WERI-Rb-1 (cell line): Measurements from ENCODE around the gene RAE1.
A peak's percentile ranks its signal among the peaks of the same experiment; 100 is the strongest.

Experiments used
- DNase-seq: peaks from one replicate; pipeline ENCODE4 v3.0.0-alpha.2; 2020
- H3K27ac ChIP-seq: fragments of 250-450 bp; sonication (Bioruptor Pico); 2 replicates; pipeline ENCODE4 v1.5.1; 2020; ENCODE audit warnings: mild to moderate bottlenecking, moderate library complexity
- H3K27me3 ChIP-seq: fragments of 250-450 bp; sonication (Bioruptor Pico); 2 replicates; pipeline ENCODE4 v1.5.1; 2021; ENCODE audit warnings: mild to moderate bottlenecking, low read depth, moderate library complexity; ENCODE audit not compliant: insufficient read depth, severe bottlenecking
- H3K36me3 ChIP-seq: fragments of 250-450 bp; sonication (Bioruptor Pico); 2 replicates; pipeline ENCODE4 v1.5.1; 2020; ENCODE audit warnings: mild to moderate bottlenecking, moderate library complexity
- H3K4me3 ChIP-seq: 2 replicates; pipeline ENCODE4 v1.5.1; 2011; ENCODE audit warnings: low read depth, mild to moderate bottlenecking, control low read depth, low read length
- H3K9me3 ChIP-seq: fragments of 250-450 bp; sonication (Bioruptor Pico); 2 replicates; pipeline ENCODE4 v1.5.1; 2021; ENCODE audit warnings: mild to moderate bottlenecking, moderate library complexity; ENCODE audit not compliant: severe bottlenecking
- CTCF ChIP-seq: IDR thresholded peaks from 2 replicates; pipeline ENCODE4 v1.5.1; 2011; ENCODE audit warnings: low read depth, mild to moderate bottlenecking, control low read depth, inconsistent platforms, low read length

Gene RAE1

GRCh38 chr20:57351042-57351783 is at the start of gene RAE1:
TSS of gene RAE1 (plus strand) at chr20:57351255. CDS start at chr20:57354039, 2,784 bp downstream.
- Histone ChIP-seq H3K9me3 (no peaks in the 10 kb centered on the region), H3K36me3 (peaks cover 4% of the 10 kb centered on the region), H3K27me3 (peaks cover 3% of the 10 kb centered on the region), H3K4me3 (peak within 1 kb of the TSS; percentile 95), H3K27ac (peak within 1 kb of the TSS; percentile 98)
- TF ChIP-seq CTCF: no peak
- peak; percentile 92 for DNase-seq

GRCh38 chr20:57306747-57307146 is 44.3 kb upstream of the RAE1 start:
- Histone ChIP-seq H3K36me3 (no peaks in the 10 kb centered on the region), H3K9me3 (no peaks in the 10 kb centered on the region), H3K27ac (no peak overlapping the region), H3K4me3 (no peak overlapping the region), H3K27me3 (peaks cover 57% of the 10 kb centered on the region)
- no peak for DNase-seq
- TF ChIP-seq CTCF: no peak

- H3K36me3 ChIP-seq: no peaks in the 10 kb centered on the region
- H3K4me3 ChIP-seq: no peak overlapping the region
- no peak for TF ChIP-seq CTCF
- H3K27me3 ChIP-seq: peaks cover 66% of the 10 kb centered on the region
- no peak overlapping the region for H3K27ac ChIP-seq
- no peak for DNase-seq
- H3K9me3 ChIP-seq: no peaks in the 10 kb centered on the region
Observed at GRCh38 chr20:57308451-57309271, 42.4 kb upstream of the RAE1 start.

GRCh38 chr20:57309544-57310115 is 41.4 kb upstream of the RAE1 start:
- no peak for TF ChIP-seq CTCF
- H3K9me3 ChIP-seq: no peaks in the 10 kb centered on the region
- no peaks in the 10 kb centered on the region for H3K36me3 ChIP-seq
- H3K27me3 ChIP-seq: peaks cover 65% of the 10 kb centered on the region
- no peak overlapping the region for H3K4me3 ChIP-seq
- no peak overlapping the region for H3K27ac ChIP-seq
- DNase-seq: no peak

- no peaks in the 10 kb centered on the region for H3K36me3 ChIP-seq
- DNase-seq: no peak
- H3K27ac ChIP-seq: no peak overlapping the region
- H3K4me3 ChIP-seq: no peak overlapping the region
- peaks cover 57% of the 10 kb centered on the region for H3K27me3 ChIP-seq
- H3K9me3 ChIP-seq: no peaks in the 10 kb centered on the region
- TF ChIP-seq CTCF: no peak
Observed at GRCh38 chr20:57310821-57311514, 40.1 kb upstream of the RAE1 start.
